ENCODE data around the gene ZBTB17. TPM values are rescaled to one million over a fixed set of nuclear protein-coding genes. Genes with fewer than 3 reads are reported as not detected.

ZBTB17 gene
- total and polyA plus RNA-seq, 2 of the 8 experiments (the other 6 are each of a cell fraction or from before 2014, with no cell fraction given): 24.7 to 36.2 TPM

- TF ChIP-seq GABPA (IDR thresholded peaks at IDR 0.05; ENCODE audit: borderline replicate concordance, insufficient read depth, low read length) (no peak), E2F6 (IDR thresholded peaks at IDR 0.05) (no peak), CHD1 (IDR thresholded peaks at IDR 0.05; ENCODE audit: low read depth, low read length) (no peak), PHF8 (conservative IDR thresholded peaks at IDR 0.05; ENCODE audit: low read depth, low read length) (no peak), RAD21 (IDR thresholded peaks at IDR 0.05 in 1 of 2, conservative IDR thresholded peaks at IDR 0.05 in 1 of 2; ENCODE audit: low read depth in 2 of 2, low read length in 2 of 2) (0 out of 4 replicates have a peak, but pooled peaks of 1 of the 2 experiments have one; percentile 1), TEAD4 (IDR thresholded peaks at IDR 0.05; ENCODE audit: low read depth, low read length) (no peak), JUND (IDR thresholded peaks at IDR 0.05; ENCODE audit: low read length) (no peak)
- Histone ChIP-seq H2BK120ac (replicated peaks; ENCODE audit: low read depth, low read length) (no peak overlapping the region), H2AK5ac (ENCODE audit: low read depth, low read length) (no peak overlapping the region; the same call in 1 of the 2 replicates), H3K79me1 (ENCODE audit: low read depth, low read length) (peaks cover 5% of the 10 kb centered on the region; the same call in 1 of the 2 replicates), H3K36me3 (ENCODE audit: control insufficient read depth in 2 of 4, insufficient read depth in 4 of 4, low read length in 3 of 4) (peaks cover 0 to 11% (median 9%) of the 10 kb centered on the region in 4 experiments; a peak in 7 of 8 replicates), H3K4me2 (ENCODE audit: insufficient read depth in 1 of 2, low read depth in 2 of 2, low read length in 2 of 2) (no peak overlapping the region), H3K4ac (replicated peaks; ENCODE audit: insufficient read length, low read depth, low read length) (no peak overlapping the region), H3K27me3 (replicated peaks in 1 of 4; ENCODE audit: control insufficient read depth in 3 of 4, extremely low read depth in 1 of 4, insufficient read depth in 3 of 4, low read length in 3 of 4) (no peaks in the 10 kb centered on the region), H3K4me3 (ENCODE audit: extremely low read depth in 1 of 4, insufficient read depth in 2 of 4, low read depth in 3 of 4, low read length in 4 of 4) (no peak overlapping the region), H3K14ac (ENCODE audit: insufficient read length) (no peak overlapping the region), H2BK5ac (ENCODE audit: low read depth, low read length) (peak overlapping the region; percentile 40), H3K56ac (replicated peaks; ENCODE audit: insufficient read length, low read depth, low read length) (no peak overlapping the region), H2BK12ac (ENCODE audit: low read depth, low read length) (no peak overlapping the region), H3K79me2 (ENCODE audit: control insufficient read depth in 1 of 2, insufficient read depth in 2 of 2, low read length in 2 of 2) (no peaks in the 10 kb centered on the region), H2AFZ (ENCODE audit: low read length) (no peak overlapping the region), H3K23ac (ENCODE audit: insufficient read length) (no peak overlapping the region), H4K20me1 (replicated peaks in 1 of 2; ENCODE audit: control insufficient read depth in 1 of 2, insufficient read depth in 2 of 2, low read length in 2 of 2) (peaks cover 0 to 19% of the 10 kb centered on the region in 2 experiments), H2BK15ac (ENCODE audit: low read length) (no peak overlapping the region), H3K23me2 (ENCODE audit: low read depth, low read length) (no peaks in the 10 kb centered on the region), H4K8ac (ENCODE audit: extremely low read depth, insufficient read depth, low read length) (peak overlapping the region; percentile 1; the same call in 1 of the 2 replicates), H3K27ac (ENCODE audit: low read depth, low read length) (no peak overlapping the region), H3K9ac (replicated peaks in 1 of 4; ENCODE audit: extremely low read depth in 1 of 4, low read depth in 3 of 4, low read length in 3 of 4) (no peak overlapping the region), H3K18ac (ENCODE audit: extremely low read depth, low read length) (no peak overlapping the region; the same call in 1 of the 2 replicates), H4K5ac (ENCODE audit: insufficient read length, low read depth, low read length) (no peak overlapping the region), H4K91ac (replicated peaks; ENCODE audit: insufficient read length, low read length) (no peak overlapping the region), H2BK20ac (ENCODE audit: low read length) (no peak overlapping the region), H3K9me3 (ENCODE audit: insufficient read depth in 2 of 2, low read depth in 1 of 2, low read length in 1 of 2) (no peaks in the 10 kb centered on the region), H3K4me1 (replicated peaks in 1 of 4; ENCODE audit: control insufficient read depth in 3 of 4, insufficient read depth in 4 of 4, low read length in 3 of 4) (peaks cover 5 to 25% (median 17%) of the 10 kb centered on the region in 4 experiments)
- 89% methylated on average over 15 of the region's 15 CpGs; no CpG with 5 or more reads in 1 of the 2 experiments for WGBS, 2 experiments (ENCODE audit: extremely low coverage in 1 of 2, insufficient coverage in 1 of 2, insufficient read length in 1 of 2, insufficient replicate concordance in 2 of 2, low coverage in 1 of 2, low lambda C conversion rate in 2 of 2, missing lambda C conversion rate in 1 of 2)
- FAIRE-seq (peak; percentile 13), DNase-seq (ENCODE audit: low read depth in 1 of 2, low spot score in 2 of 2) (no peak)
- ChIA-PET CTCF (ENCODE audit: partially characterized antibody) (interaction anchor here (0.5 to 4.8 kb wide), 11 partner anchors 11 to 333 kb away, joined by 3 to 34 read pairs (median 4); partner anchors contain the start of gene ZBTB17), POLR2A (ENCODE audit: partially characterized antibody) (interaction anchor here (1.0 to 2.3 kb wide), 3 partner anchors 11 to 115 kb away, joined by 3 to 8 read pairs (median 5); no protein-coding TSS in a partner anchor)
These were observed 27.1 kb downstream of the ZBTB17 start for GRCh38 chr1:15948595-15949452.

Measured in H1 (cell line).